CD4-positive, alpha-beta T cell treated with Interleukin-2 at 100 ng/mL for 4 hours (primary cell): ENCODE results near the gene TYW1B.
"Not testable (repeated sequence)": the region's sequence is repeated elsewhere in the genome, so short reads cannot be mapped to it uniquely, and the experiment has no call there.

Experiments used
- DNase-seq: peaks from one replicate; pipeline ENCODE4 v3.0.0-alpha.2; 2020; ENCODE audit warnings: low spot score

TYW1B gene

GRCh38 chr7:72626428-72627011 lies 201.5 kb downstream of the TYW1B start:
- DNase-seq = not testable (repeated sequence)

- not testable (repeated sequence) for DNase-seq
These were observed 202.1 kb downstream of the TYW1B start for GRCh38 chr7:72625721-72626423.

GRCh38 chr7:72622532-72622931 lies 205.5 kb downstream of the TYW1B start:
- no peak for DNase-seq

GRCh38 chr7:72621761-72622187 lies 206.2 kb downstream of the TYW1B start:
- DNase-seq = not testable (repeated sequence)

GRCh38 chr7:72620923-72621322 lies 207.1 kb downstream of the TYW1B start:
- not testable (repeated sequence) for DNase-seq

- DNase-seq = not testable (repeated sequence)
These were observed 209.4 kb downstream of the TYW1B start for GRCh38 chr7:72618435-72619180.

- not testable (repeated sequence) for DNase-seq
These were observed 218.2 kb downstream of the TYW1B start for GRCh38 chr7:72609761-72610160.

- not testable (repeated sequence) for DNase-seq
These were observed 220.0 kb downstream of the TYW1B start for GRCh38 chr7:72607988-72608387.

- DNase-seq = not testable (repeated sequence)
These were observed 222.1 kb downstream of the TYW1B start for GRCh38 chr7:72605863-72606431.

- DNase-seq = not testable (repeated sequence)
These were observed 223.0 kb downstream of the TYW1B start for GRCh38 chr7:72604771-72605611.

GRCh38 chr7:72603476-72603875 lies 224.5 kb downstream of the TYW1B start:
- DNase-seq = not testable (repeated sequence)

- DNase-seq = no peak
These were observed 224.9 kb downstream of the TYW1B start for GRCh38 chr7:72603073-72603472.

- not testable (repeated sequence) for DNase-seq
These were observed 226.3 kb downstream of the TYW1B start for GRCh38 chr7:72601683-72602082.

- DNase-seq = not testable (repeated sequence)
These were observed 238.0 kb downstream of the TYW1B start for GRCh38 chr7:72590023-72590422.

- not testable (repeated sequence) for DNase-seq
These were observed 240.7 kb downstream of the TYW1B start for GRCh38 chr7:72587267-72587666.

GRCh38 chr7:72584576-72584975 lies 243.4 kb downstream of the TYW1B start:
- not testable (repeated sequence) for DNase-seq

- not testable (repeated sequence) for DNase-seq
These were observed 244.2 kb downstream of the TYW1B start for GRCh38 chr7:72583620-72584361.

- DNase-seq = not testable (repeated sequence)
These were observed 247.7 kb downstream of the TYW1B start for GRCh38 chr7:72580142-72580770.

GRCh38 chr7:72577107-72577506 lies 250.9 kb downstream of the TYW1B start:
- no peak for DNase-seq

- not testable (repeated sequence) for DNase-seq
These were observed 266.0 kb downstream of the TYW1B start for GRCh38 chr7:72561988-72562387.
